ENCODE data around the gene SMIM34.

The SMIM34 gene

GRCh38 chr21:34372321-34372720, 51.4 kb downstream of the SMIM34 start:
- DNase-seq: no peak

DNA sequence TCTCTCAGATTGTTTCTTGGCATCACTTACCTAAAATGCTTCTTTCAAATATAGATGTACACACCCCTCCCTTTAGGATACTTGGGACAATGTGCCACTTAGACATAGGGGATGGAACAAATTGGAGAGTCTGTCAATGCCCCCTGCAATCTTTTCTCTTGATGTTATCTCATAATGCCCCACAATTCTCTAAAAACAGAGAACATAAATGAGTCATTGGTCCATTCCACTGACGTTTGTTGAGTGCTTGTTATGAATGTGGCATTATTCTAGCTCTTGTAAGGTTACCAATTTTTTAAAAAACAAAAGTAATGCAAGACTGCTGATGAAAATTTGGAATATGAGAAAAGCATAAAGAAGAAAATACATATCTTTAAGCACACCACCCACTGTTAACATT, 54.0 kb downstream of the SMIM34 start:
- DNase-seq: no peak
